K562 (cell line): ENCODE results near the gene ZNF513. TPM values are rescaled to one million over a fixed set of nuclear protein-coding genes. Genes with fewer than 3 reads are reported as not detected.

ENCODE experiments used
- CBX2 ChIP-seq: fragments of 200-600 bp; sonication (generic); IDR thresholded peaks from one replicate; pipeline ENCODE4 v1.6.1; 2012; ENCODE audit warnings: mild to moderate bottlenecking, low read length, inconsistent platforms; ENCODE audit not compliant: insufficient read depth, poor library complexity, severe bottlenecking
- FOSL1 ChIP-seq: fragments of 200-800 bp; sonication (Bioruptor generic); conservative IDR thresholded peaks from 2 replicates; pipeline ENCODE4 v1.6.1; 2016; ENCODE audit warnings: missing genetic modification characterization, missing compliant biosample characterization
- HMG20A ChIP-seq: fragments of 450-650 bp; formaldehyde crosslinking; conservative IDR thresholded peaks from 2 replicates; pipeline ENCODE4 v1.4.0; 2020; ENCODE audit warnings: mild to moderate bottlenecking, mixed read lengths
- KDM5B ChIP-seq: fragments of 200-600 bp; sonication (generic); IDR thresholded peaks from 2 replicates; pipeline ENCODE4 v1.6.1; 2012; ENCODE audit warnings: low read depth, mild to moderate bottlenecking, moderate library complexity, low read length, control low read depth, inconsistent platforms; ENCODE audit not compliant: insufficient replicate concordance
- POLR2G ChIP-seq: fragments of 200-400 bp; formaldehyde crosslinking; IDR thresholded peaks from 2 replicates; pipeline ENCODE4 v1.6.1; 2017; ENCODE audit warnings: low read depth, mild to moderate bottlenecking, antibody characterized with exemption, low read length, moderate library complexity
- ZNF274 ChIP-seq: IDR thresholded peaks from 2 replicates; pipeline ENCODE4 v1.6.1; 2011; ENCODE audit warnings: low read depth, mild to moderate bottlenecking, low read length, moderate library complexity, borderline replicate concordance
- polyA plus RNA-seq, 8 experiments: library from polyadenylated mRNA; depleted of rRNA in 4 of 8; stranded (reverse) in 5 of 8; unstranded in 3 of 8; fragments of >200 nt; fragmentation: Nextera tagmentation in 2 of 8; fragmentation: Illumina TruSeq in 1 of 8; extraction: Ambion mirVana in 2 of 8; extraction: Trizol in 1 of 8; gene quantifications; 2 replicates each; pipeline versions ENCODE4 v1.2.1 to v1.2.3, GENCODE V29; 2011 to 2014; ENCODE audit warnings: inconsistent platforms in 1 of 8, missing spikeins in 1 of 8
- total RNA-seq, 7 experiments: library from RNA; depleted of rRNA in 6 of 7; stranded (reverse); fragments of >200 nt in 6 of 7; fragmentation: Illumina TruSeq in 2 of 7; extraction: Trizol in 2 of 7; gene quantifications; 2 replicates each; pipeline versions ENCODE4 v1.2.1 to v1.2.3, GENCODE V29; 2011 to 2021; ENCODE audit warnings: low replicate concordance in 1 of 7
- TF ChIP-seq, protein P1 (sequence below): fragments of 450-650 bp; IDR thresholded peaks from 2 replicates; pipeline ENCODE4 v1.6.1; 2016; ENCODE audit warnings: low read depth
- TF ChIP-seq, protein P2 (sequence below): sonication (generic); formaldehyde crosslinking; IDR thresholded peaks from 2 replicates; pipeline ENCODE4 v1.8.1; 2023; ENCODE audit warnings: mild to moderate bottlenecking, missing genetic modification reagents, moderate library complexity

ZNF513 gene
- total and polyA plus RNA-seq, 9 of the 15 experiments (the other 6 are each of a cell fraction or from before 2014, with no cell fraction given), result 0.04 to 13.6 (median 4.4) TPM

DNA sequence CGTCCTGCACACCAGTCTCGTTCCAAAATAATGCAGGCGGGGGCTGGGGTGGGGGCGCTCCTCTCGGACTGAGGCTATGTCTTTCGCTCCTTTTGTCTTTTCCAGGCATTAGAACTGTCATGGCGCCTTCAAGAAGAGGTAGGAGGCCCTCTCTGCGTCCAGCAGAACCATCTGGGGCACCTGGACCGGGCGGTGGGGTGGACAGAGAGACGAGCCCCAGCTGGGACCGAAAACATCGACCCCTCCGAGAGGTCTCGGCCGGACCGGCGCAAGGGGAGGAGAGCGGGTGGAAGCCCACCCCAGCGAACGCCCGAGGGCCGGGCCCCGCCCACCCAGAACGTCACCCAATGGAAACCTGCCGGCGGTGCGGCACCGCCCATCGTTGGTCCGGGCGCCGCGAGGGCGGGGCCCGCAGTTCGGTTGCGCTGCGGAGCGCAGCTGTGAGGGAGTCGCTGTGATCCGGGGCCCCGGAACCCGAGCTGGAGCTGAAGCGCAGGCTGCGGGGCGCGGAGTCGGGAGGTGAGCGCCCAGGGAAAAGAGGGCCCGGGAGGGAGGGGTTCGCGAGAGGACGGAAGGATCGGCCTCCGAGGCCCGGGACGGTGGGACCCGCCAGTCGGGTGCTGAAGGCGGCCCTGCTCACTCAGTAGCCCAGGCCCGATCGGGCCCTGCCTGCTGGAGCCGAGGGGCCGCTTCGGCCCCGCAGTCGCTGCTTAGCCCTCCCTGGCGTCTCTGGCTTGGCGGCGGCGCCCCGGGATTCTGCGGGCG, 47.9 kb upstream of the ZNF513 start, which contains the start of gene NRBP1 (continued):
- TF ChIP-seq, protein P1, sequence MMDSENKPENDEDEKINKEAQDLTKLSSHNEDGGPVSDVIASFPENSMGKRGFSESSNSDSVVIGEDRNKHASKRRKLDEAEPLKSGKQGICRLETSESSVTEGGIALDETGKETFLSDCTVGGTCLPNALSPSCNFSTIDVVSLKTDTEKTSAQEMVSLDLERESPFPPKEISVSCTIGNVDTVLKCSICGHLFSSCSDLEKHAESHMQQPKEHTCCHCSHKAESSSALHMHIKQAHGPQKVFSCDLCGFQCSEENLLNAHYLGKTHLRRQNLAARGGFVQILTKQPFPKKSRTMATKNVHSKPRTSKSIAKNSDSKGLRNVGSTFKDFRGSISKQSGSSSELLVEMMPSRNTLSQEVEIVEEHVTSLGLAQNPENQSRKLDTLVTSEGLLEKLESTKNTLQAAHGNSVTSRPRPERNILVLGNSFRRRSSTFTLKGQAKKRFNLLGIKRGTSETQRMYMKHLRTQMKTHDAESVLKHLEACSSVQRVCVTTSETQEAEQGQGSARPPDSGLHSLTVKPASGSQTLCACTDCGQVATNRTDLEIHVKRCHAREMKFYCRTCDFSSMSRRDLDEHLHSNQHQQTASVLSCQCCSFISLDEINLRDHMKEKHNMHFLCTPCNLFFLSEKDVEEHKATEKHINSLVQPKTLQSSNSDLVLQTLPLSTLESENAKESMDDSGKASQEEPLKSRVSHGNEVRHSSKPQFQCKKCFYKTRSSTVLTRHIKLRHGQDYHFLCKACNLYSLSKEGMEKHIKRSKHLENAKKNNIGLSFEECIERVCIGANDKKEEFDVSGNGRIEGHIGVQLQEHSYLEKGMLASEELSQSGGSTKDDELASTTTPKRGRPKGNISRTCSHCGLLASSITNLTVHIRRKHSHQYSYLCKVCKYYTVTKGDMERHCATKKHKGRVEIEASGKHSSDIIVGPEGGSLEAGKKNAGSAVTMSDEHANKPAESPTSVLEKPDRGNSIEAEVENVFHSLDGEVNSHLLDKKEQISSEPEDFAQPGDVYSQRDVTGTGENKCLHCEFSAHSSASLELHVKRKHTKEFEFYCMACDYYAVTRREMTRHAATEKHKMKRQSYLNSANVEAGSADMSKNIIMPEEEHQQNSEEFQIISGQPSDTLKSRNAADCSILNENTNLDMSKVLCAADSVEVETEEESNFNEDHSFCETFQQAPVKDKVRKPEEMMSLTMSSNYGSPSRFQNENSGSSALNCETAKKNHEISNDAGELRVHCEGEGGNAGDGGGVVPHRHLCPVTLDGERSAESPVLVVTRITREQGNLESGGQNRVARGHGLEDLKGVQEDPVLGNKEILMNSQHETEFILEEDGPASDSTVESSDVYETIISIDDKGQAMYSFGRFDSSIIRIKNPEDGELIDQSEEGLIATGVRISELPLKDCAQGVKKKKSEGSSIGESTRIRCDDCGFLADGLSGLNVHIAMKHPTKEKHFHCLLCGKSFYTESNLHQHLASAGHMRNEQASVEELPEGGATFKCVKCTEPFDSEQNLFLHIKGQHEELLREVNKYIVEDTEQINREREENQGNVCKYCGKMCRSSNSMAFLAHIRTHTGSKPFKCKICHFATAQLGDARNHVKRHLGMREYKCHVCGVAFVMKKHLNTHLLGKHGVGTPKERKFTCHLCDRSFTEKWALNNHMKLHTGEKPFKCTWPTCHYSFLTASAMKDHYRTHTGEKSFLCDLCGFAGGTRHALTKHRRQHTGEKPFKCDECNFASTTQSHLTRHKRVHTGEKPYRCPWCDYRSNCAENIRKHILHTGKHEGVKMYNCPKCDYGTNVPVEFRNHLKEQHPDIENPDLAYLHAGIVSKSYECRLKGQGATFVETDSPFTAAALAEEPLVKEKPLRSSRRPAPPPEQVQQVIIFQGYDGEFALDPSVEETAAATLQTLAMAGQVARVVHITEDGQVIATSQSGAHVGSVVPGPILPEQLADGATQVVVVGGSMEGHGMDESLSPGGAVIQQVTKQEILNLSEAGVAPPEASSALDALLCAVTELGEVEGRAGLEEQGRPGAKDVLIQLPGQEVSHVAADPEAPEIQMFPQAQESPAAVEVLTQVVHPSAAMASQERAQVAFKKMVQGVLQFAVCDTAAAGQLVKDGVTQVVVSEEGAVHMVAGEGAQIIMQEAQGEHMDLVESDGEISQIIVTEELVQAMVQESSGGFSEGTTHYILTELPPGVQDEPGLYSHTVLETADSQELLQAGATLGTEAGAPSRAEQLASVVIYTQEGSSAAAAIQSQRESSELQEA, result no peak
- TF ChIP-seq HMG20A (CRISPR knock-in tag) (no peak), KDM5B (peak; percentile 93), CBX2 (no peak), ZNF274 (no peak), FOSL1 (tag) (0 out of 2 replicates have a peak, but pooled peaks have one; percentile 11), POLR2G (peak; percentile 97)
- TF ChIP-seq, protein P2, sequence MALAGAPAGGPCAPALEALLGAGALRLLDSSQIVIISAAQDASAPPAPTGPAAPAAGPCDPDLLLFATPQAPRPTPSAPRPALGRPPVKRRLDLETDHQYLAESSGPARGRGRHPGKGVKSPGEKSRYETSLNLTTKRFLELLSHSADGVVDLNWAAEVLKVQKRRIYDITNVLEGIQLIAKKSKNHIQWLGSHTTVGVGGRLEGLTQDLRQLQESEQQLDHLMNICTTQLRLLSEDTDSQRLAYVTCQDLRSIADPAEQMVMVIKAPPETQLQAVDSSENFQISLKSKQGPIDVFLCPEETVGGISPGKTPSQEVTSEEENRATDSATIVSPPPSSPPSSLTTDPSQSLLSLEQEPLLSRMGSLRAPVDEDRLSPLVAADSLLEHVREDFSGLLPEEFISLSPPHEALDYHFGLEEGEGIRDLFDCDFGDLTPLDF (CRISPR knock-in tag), result peak; percentile 55; the same call in 1 of the 2 replicates
